ENCODE data around the gene FAM24A. TPM values are rescaled to one million over a fixed set of nuclear protein-coding genes. Genes with fewer than 3 reads are reported as not detected.

FAM24A gene
- total RNA-seq, 1 donor from 2014 or later, result not detected

DNA sequence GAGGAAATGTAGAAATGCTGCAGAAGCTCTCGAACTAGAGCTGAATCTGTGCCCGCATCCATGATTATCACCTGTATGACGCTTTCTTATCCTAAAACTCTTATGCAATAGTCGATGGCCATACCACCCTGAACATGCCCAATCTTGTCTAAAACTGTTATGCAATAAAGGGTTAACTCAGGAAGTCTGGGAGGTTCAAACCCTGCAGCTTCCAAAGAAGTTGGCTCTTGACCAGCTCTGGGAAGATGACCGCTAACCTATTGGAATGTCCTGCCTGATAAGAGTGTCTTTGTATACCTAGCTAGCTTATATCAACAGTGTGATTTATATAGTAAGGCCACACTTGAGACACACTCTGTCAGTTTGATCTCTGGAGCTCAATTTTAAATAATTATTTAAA is 47.1 kb downstream of the FAM24A start:
- H3K27ac ChIP-seq (ENCODE audit: low read depth, low read length), result no peak overlapping the region
- H3K4me1 ChIP-seq (ENCODE audit: control insufficient read depth in 3 of 3, insufficient read depth in 3 of 3, low read length in 3 of 3), result peaks cover 8 to 12% (median 11%) of the 10 kb centered on the region in 3 donors
- H3K27me3 ChIP-seq (ENCODE audit: control insufficient read depth in 3 of 3, insufficient read depth in 3 of 3, low read length in 3 of 3), result no peaks in the 10 kb centered on the region
- no peak overlapping the region for H3K4me3 ChIP-seq (ENCODE audit: low read length in 3 of 3)
- peaks cover 0 to under 1% (median 0%) of the 10 kb centered on the region in 3 donors for H3K36me3 ChIP-seq (ENCODE audit: control insufficient read depth in 3 of 3, insufficient read depth in 3 of 3, low read length in 3 of 3)
- no peaks in the 10 kb centered on the region for H3K9me3 ChIP-seq (ENCODE audit: control insufficient read depth in 3 of 3, low read length in 3 of 3)
- no peak overlapping the region for H3K9ac ChIP-seq (ENCODE audit: low read depth in 1 of 3, low read length in 3 of 3)

DNA sequence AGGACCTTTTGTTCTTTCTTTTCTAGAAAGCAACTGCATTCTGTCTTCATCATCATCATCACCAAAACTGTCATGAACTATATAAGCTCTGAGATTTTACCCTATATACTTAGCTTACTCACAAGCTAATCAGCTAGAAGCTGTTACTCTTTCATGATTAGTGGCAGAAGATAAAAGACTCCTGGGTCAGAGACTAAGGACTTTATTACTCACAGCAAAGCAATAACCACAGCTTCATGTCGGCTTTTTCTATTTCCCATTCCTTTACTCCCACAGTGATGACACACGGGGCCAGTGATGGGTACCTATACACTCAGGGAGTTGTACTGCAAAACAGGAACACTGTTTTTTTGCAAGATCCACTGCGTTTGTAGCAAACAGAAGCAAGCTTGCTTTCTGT is 52.0 kb downstream of the FAM24A start:
- H3K27ac ChIP-seq (ENCODE audit: low read depth, low read length), result no peak overlapping the region
- H3K9me3 ChIP-seq (ENCODE audit: control insufficient read depth in 3 of 3, low read length in 3 of 3), result no peaks in the 10 kb centered on the region
- H3K36me3 ChIP-seq (ENCODE audit: control insufficient read depth in 3 of 3, insufficient read depth in 3 of 3, low read length in 3 of 3), result no peaks in the 10 kb centered on the region
- no peaks in the 10 kb centered on the region for H3K27me3 ChIP-seq (ENCODE audit: control insufficient read depth in 3 of 3, insufficient read depth in 3 of 3, low read length in 3 of 3)
- H3K4me1 ChIP-seq (ENCODE audit: control insufficient read depth in 3 of 3, insufficient read depth in 3 of 3, low read length in 3 of 3), result no peaks in the 10 kb centered on the region
- H3K4me3 ChIP-seq (ENCODE audit: low read length in 3 of 3), result no peak overlapping the region
- no peak overlapping the region for H3K9ac ChIP-seq (ENCODE audit: low read depth in 1 of 3, low read length in 3 of 3)

Other genes with a start within 250 kb of the FAM24A start
- gene C10orf120, start 210.8 kb upstream of the FAM24A start, total RNA-seq, result not detected
- 0.52 TPM for gene CUZD1, start 64.8 kb upstream of the FAM24A start, total RNA-seq
- gene FAM24B, start 31.0 kb upstream of the FAM24A start, total RNA-seq, result 1.0 TPM
- 12.5 TPM for gene C10orf88, start 43.6 kb downstream of the FAM24A start, total RNA-seq
- 5.7 TPM for gene PSTK, start 69.8 kb downstream of the FAM24A start, total RNA-seq
- gene IKZF5, start 98.2 kb downstream of the FAM24A start, total RNA-seq, result 4.7 TPM
- 6.8 TPM for gene ACADSB, start 98.4 kb downstream of the FAM24A start, total RNA-seq
- not detected for gene HMX3, start 225.4 kb downstream of the FAM24A start, total RNA-seq
- not detected for gene HMX2, start 237.5 kb downstream of the FAM24A start, total RNA-seq
- gene BUB3, start 243.8 kb downstream of the FAM24A start, total RNA-seq, result 36.5 TPM